ENCODE results near the gene ZDHHC1. TPM values are rescaled to one million over a fixed set of nuclear protein-coding genes. Genes with fewer than 3 reads are reported as not detected.

The ZDHHC1 gene
- total and polyA plus RNA-seq, 2 of the 13 experiments (the other 11 are each of a cell fraction or from before 2014, with no cell fraction given), result 0.51 to 1.1 TPM

DNA sequence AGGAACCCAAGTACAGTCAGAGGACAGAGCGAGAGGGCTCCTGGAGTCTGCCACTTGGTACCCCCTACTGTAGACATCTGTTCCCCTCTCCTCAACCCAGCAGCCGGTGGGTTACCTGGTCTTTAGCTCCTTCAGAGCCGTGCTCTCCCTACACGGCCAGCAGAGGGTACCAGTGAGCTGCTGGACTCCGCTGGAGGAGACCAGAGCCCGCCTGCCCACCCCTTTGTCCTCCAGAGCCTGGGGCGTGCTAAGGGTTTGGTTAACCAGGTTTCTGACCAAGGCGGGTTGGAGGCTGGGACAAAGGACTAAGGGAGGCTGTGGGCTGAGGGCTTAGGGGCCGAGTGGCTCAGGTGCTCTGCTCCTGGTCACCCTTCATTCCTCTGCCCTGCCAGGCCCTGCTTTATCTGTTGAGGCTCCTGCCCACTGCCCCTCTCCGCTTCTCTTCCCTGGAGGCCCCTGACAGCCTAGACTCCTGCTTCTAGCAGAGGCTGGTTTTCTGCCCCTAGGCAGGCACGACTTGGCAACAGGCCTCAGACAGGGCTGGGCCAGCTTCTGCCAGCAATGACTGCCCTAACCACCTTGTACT lies 12.0 kb upstream of the ZDHHC1 start (continued):
- TF ChIP-seq, protein P1, sequence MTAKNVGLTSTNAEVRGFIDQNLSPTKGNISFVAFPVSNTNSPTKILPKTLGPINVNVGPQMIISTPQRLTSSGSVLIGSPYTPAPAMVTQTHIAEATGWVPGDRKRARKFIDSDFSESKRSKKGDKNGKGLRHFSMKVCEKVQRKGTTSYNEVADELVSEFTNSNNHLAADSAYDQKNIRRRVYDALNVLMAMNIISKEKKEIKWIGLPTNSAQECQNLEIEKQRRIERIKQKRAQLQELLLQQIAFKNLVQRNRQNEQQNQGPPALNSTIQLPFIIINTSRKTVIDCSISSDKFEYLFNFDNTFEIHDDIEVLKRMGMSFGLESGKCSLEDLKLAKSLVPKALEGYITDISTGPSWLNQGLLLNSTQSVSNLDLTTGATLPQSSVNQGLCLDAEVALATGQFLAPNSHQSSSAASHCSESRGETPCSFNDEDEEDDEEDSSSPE (CRISPR knock-in tag; IDR thresholded peaks at IDR 0.05), result peak; percentile 64; the same call in 1 of the 2 replicates
- TF ChIP-seq ZNF235 (CRISPR knock-in tag; IDR thresholded peaks at IDR 0.05; ENCODE audit: borderline replicate concordance) (peak; percentile 52; the same call in 1 of the 2 replicates), ZNF124 (CRISPR knock-in tag; IDR thresholded peaks at IDR 0.05) (0 out of 2 replicates have a peak, but pooled peaks have one; percentile 82), ZNF281 (CRISPR knock-in tag; IDR thresholded peaks at IDR 0.05; ENCODE audit: borderline replicate concordance) (no peak), KAT8 (CRISPR knock-in tag; IDR thresholded peaks at IDR 0.05) (peak; percentile 70; the same call in 1 of the 2 replicates), XRCC5 (optimal IDR thresholded peaks at IDR 0.05; ENCODE audit: low read length) (peak; percentile 97), KIAA2018 (CRISPR knock-in tag; IDR thresholded peaks at IDR 0.05; ENCODE audit: borderline replicate concordance) (no peak), ARID2 (CRISPR knock-in tag; IDR thresholded peaks at IDR 0.05; ENCODE audit: borderline replicate concordance) (no peak), FOXK1 (CRISPR knock-in tag; IDR thresholded peaks at IDR 0.05; ENCODE audit: borderline replicate concordance, low read depth) (peak; percentile 46; the same call in 1 of the 2 replicates), SSRP1 (CRISPR knock-in tag; IDR thresholded peaks at IDR 0.05) (peak; percentile 74; the same call in 1 of the 2 replicates)
- TF ChIP-seq, protein P2, sequence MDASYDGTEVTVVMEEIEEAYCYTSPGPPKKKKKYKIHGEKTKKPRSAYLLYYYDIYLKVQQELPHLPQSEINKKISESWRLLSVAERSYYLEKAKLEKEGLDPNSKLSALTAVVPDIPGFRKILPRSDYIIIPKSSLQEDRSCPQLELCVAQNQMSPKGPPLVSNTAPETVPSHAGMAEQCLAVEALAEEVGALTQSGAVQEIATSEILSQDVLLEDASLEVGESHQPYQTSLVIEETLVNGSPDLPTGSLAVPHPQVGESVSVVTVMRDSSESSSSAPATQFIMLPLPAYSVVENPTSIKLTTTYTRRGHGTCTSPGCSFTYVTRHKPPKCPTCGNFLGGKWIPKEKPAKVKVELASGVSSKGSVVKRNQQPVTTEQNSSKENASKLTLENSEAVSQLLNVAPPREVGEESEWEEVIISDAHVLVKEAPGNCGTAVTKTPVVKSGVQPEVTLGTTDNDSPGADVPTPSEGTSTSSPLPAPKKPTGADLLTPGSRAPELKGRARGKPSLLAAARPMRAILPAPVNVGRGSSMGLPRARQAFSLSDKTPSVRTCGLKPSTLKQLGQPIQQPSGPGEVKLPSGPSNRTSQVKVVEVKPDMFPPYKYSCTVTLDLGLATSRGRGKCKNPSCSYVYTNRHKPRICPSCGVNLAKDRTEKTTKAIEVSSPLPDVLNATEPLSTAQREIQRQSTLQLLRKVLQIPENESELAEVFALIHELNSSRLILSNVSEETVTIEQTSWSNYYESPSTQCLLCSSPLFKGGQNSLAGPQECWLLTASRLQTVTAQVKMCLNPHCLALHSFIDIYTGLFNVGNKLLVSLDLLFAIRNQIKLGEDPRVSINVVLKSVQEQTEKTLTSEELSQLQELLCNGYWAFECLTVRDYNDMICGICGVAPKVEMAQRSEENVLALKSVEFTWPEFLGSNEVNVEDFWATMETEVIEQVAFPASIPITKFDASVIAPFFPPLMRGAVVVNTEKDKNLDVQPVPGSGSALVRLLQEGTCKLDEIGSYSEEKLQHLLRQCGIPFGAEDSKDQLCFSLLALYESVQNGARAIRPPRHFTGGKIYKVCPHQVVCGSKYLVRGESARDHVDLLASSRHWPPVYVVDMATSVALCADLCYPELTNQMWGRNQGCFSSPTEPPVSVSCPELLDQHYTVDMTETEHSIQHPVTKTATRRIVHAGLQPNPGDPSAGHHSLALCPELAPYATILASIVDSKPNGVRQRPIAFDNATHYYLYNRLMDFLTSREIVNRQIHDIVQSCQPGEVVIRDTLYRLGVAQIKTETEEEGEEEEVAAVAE (CRISPR knock-in tag; IDR thresholded peaks at IDR 0.05; ENCODE audit: borderline replicate concordance), result peak; percentile 79; the same call in 1 of the 2 replicates

All from HepG2 (cell line).